Gastroesophageal sphincter (tissue), 4 donors: ENCODE measurements around the gene PDE1A. TPM values are rescaled to one million over a fixed set of nuclear protein-coding genes. Genes with fewer than 3 reads are reported as not detected.

Source experiments
- ATAC-seq: fragments of 150-250 bp; one replicate; pipeline ENCODE4 v1.9.1; 2016; ENCODE audit warnings: mild to moderate bottlenecking, moderate library complexity
- H3K27ac ChIP-seq, 4 donors: fragments of 200-600 bp; sonication (generic) in 3 of 4; 1 replicate in 3 of 4; 2 replicates in 1 of 4; pipeline ENCODE4 v1.5.1; 2016 to 2019
- H3K27me3 ChIP-seq: fragments of 200-600 bp; sonication (generic); one replicate; pipeline ENCODE4 v1.5.1; 2019
- H3K36me3 ChIP-seq, 2 donors: fragments of 200-600 bp; sonication (generic); one replicate each; pipeline ENCODE4 v1.5.1; 2019; ENCODE audit warnings: control low read depth in 1 of 2
- H3K4me1 ChIP-seq, 3 donors: fragments of 200-600 bp; sonication (generic); 1 replicate in 2 of 3; 2 replicates in 1 of 3; pipeline ENCODE4 v1.5.1; 2016 to 2019; ENCODE audit warnings: control low read depth in 2 of 3
- H3K4me3 ChIP-seq, 2 donors: fragments of 200-600 bp; sonication (generic); one replicate each; pipeline ENCODE4 v1.5.1; 2019; ENCODE audit warnings: mild to moderate bottlenecking in 1 of 2, moderate library complexity in 1 of 2
- H3K9me3 ChIP-seq, 3 donors: fragments of 200-600 bp; sonication (generic); one replicate each; pipeline ENCODE4 v1.5.1; 2017 to 2019; ENCODE audit warnings: control low read depth in 2 of 3
- CTCF ChIP-seq, 4 experiments: fragments of 200-600 bp in 2 of 4; fragments of 450-650 bp in 2 of 4; sonication (generic) in 1 of 4; IDR thresholded peaks; one replicate each; pipeline ENCODE4 v1.5.1; 2017 to 2019; ENCODE audit warnings: antibody characterized with exemption in 4 of 4, mild to moderate bottlenecking in 2 of 4, moderate library complexity in 2 of 4
- EP300 ChIP-seq: sonication (generic); formaldehyde crosslinking; IDR thresholded peaks from one replicate; pipeline ENCODE4 v1.6.1; 2017; ENCODE audit warnings: antibody characterized with exemption, mild to moderate bottlenecking
- POLR2A ChIP-seq, 2 donors: fragments of 450-650 bp; IDR thresholded peaks; one replicate each; pipeline ENCODE4 v1.6.1; 2017; ENCODE audit warnings: antibody characterized with exemption in 2 of 2, mild to moderate bottlenecking in 2 of 2, moderate library complexity in 1 of 2
- POLR2AphosphoS5 ChIP-seq: sonication (generic); formaldehyde crosslinking; IDR thresholded peaks from one replicate; pipeline ENCODE4 v1.6.1; 2017; ENCODE audit warnings: antibody characterized with exemption
- WGBS, 2 donors: methylation state at CpG; one replicate each; pipeline ENCODE4 v1.1.5; 2018; ENCODE audit warnings: low coverage in 1 of 2; 5-methylcytosine and 5-hydroxymethylcytosine counted together
- small RNA-seq, 4 donors: library from RNA; depleted of rRNA; stranded (forward); fragments of <200 nt; gene quantifications; one replicate each; pipeline ENCODE3, GENCODE V24; 2016
- total RNA-seq, 4 donors: library from RNA; depleted of rRNA; stranded (reverse); fragments of >200 nt; gene quantifications; one replicate each; pipeline ENCODE4 v1.1.0, GENCODE V29; 2016

PDE1A gene
- total RNA-seq, 4 donors from 2014 or later = 7.2 to 17.2 (median 11.8) TPM

GRCh38 chr2:182090486-182090885 lies 336.4 kb downstream of the PDE1A start:
- 36 to 44% methylated on average over 3 of the region's 3 CpGs for WGBS, 2 donors
- ATAC-seq = no peak

More at GRCh38 chr2:182090486-182090885, 336.4 kb downstream of the PDE1A start:
- no peaks in the 10 kb centered on the region for H3K27me3 ChIP-seq
- no peaks in the 10 kb centered on the region for H3K36me3 ChIP-seq
- peaks cover 0 to 10% (median 0%) of the 10 kb centered on the region in 3 donors for H3K9me3 ChIP-seq
- TF ChIP-seq POLR2AphosphoS5 (no peak), POLR2A (IDR thresholded peaks at IDR 0.05) (no peak), EP300 (no peak), CTCF (IDR thresholded peaks at IDR 0.05) (no peak)
- no peak overlapping the region for H3K4me3 ChIP-seq
- peaks cover 0 to 12% (median 0%) of the 10 kb centered on the region in 3 donors for H3K4me1 ChIP-seq
- H3K27ac ChIP-seq = no peak overlapping the region

Small RNAs within 50 kb of the gene (small RNA-seq; reads per million reads assigned to genes)
- gene RN7SL267P = 0 reads per million in 4 donors
